BE2C (cell line): ENCODE results near the gene MINPP1.

ENCODE experiments used
- DNase-seq: peaks from one replicate; pipeline ENCODE4 v3.0.0-alpha.2; 2020
- H3K27me3 ChIP-seq: fragments of 250-450 bp; sonication (Bioruptor Pico); 2 replicates; pipeline ENCODE4 v1.5.1; 2020; ENCODE audit warnings: mild to moderate bottlenecking
- H3K36me3 ChIP-seq: fragments of 250-450 bp; sonication (Bioruptor Pico); 2 replicates; pipeline ENCODE4 v1.5.1; 2020; ENCODE audit warnings: mild to moderate bottlenecking
- H3K4me1 ChIP-seq: fragments of 250-450 bp; sonication (Bioruptor Pico); 2 replicates; pipeline ENCODE4 v1.5.1; 2020
- H3K4me3 ChIP-seq: 2 replicates; pipeline ENCODE4 v1.5.1; 2011; ENCODE audit warnings: low read depth, low read length
- H3K9me3 ChIP-seq: fragments of 250-450 bp; sonication (Bioruptor Pico); 2 replicates; pipeline ENCODE4 v1.5.1; 2020
- CTCF ChIP-seq: IDR thresholded peaks from 2 replicates; pipeline ENCODE4 v1.5.1; 2012; ENCODE audit warnings: mild to moderate bottlenecking, low read depth, low read length

The MINPP1 gene

DNA sequence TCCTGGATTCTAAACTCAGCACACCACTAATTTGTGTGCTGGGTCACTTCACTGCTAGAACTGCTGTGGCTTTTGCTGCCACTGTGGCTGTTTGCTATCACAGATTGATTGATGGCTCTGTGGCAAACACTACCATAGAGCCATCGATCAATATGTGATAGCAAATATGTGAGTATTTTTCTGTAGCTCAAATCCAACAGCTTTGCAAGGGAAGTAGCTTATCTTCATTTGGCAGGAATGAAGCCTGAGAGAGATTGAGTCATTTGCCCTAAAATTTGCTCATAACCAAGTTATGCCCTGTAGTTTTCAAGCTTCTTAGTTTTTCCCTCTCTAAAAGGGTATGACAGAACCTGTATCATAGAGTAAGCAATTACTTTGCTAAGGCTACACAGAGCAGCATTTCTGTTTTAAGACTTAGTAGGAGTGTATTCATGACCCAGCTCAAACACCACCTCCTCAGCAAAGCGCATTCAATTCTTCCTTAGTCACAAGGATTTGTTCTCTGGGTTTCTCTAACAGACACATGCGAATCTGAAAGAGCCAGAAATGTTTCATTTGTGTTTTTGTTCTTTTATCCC, 43.1 kb downstream of the MINPP1 start:
- Histone ChIP-seq H3K27me3 (no peaks in the 10 kb centered on the region), H3K4me3 (no peak overlapping the region), H3K9me3 (no peaks in the 10 kb centered on the region), H3K4me1 (no peaks in the 10 kb centered on the region), H3K36me3 (no peaks in the 10 kb centered on the region; the same call in none of the 2 replicates)
- no peak for DNase-seq
- no peak for TF ChIP-seq CTCF

DNA sequence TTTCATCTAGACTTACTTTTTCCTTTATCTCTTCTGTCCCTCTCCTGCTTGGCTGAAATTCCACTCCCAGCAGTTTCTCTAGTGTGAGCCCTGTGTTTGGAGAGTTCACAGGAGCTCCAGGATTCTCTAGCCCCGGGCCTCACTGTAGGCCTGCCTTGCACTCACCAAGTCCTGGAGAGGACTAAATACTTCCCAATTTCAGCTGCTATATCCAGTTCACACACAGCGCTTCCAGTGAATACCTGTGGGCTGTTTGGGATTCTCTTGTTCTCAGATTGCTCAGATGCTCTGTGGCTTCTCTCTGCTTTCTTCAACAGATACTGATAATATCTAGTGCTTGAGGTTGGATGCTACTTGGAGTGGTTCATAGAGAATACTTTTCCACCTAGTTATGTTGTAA, 46.0 kb downstream of the MINPP1 start:
- no peaks in the 10 kb centered on the region for H3K4me1 ChIP-seq
- H3K9me3 ChIP-seq: no peaks in the 10 kb centered on the region
- peaks cover 3% of the 10 kb centered on the region for H3K36me3 ChIP-seq
- no peaks in the 10 kb centered on the region for H3K27me3 ChIP-seq
- no peak overlapping the region for H3K4me3 ChIP-seq
- DNase-seq: no peak
- no peak for TF ChIP-seq CTCF

DNA sequence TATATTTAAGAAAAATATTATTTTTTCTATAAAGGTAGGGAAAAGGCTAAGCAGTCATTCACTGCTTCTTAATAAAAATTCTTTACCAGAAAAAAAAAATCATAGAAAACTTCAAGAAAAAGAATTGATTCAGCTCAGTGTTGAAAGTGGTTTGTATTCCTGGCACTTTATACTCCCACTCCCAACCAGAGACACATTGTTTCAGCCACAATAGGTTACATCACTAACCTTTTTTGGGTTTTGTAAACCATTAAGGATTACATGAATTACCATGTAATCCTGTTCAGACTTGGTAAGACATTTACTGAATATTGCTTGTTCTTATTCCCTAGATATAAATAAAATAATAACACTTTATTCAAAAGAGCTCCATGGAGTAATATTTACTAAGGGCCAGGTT, 46.6 kb downstream of the MINPP1 start:
- Histone ChIP-seq H3K4me1 (no peaks in the 10 kb centered on the region), H3K4me3 (no peak overlapping the region), H3K36me3 (peaks cover 3% of the 10 kb centered on the region), H3K27me3 (no peaks in the 10 kb centered on the region), H3K9me3 (no peaks in the 10 kb centered on the region)
- DNase-seq: no peak
- no peak for TF ChIP-seq CTCF

DNA sequence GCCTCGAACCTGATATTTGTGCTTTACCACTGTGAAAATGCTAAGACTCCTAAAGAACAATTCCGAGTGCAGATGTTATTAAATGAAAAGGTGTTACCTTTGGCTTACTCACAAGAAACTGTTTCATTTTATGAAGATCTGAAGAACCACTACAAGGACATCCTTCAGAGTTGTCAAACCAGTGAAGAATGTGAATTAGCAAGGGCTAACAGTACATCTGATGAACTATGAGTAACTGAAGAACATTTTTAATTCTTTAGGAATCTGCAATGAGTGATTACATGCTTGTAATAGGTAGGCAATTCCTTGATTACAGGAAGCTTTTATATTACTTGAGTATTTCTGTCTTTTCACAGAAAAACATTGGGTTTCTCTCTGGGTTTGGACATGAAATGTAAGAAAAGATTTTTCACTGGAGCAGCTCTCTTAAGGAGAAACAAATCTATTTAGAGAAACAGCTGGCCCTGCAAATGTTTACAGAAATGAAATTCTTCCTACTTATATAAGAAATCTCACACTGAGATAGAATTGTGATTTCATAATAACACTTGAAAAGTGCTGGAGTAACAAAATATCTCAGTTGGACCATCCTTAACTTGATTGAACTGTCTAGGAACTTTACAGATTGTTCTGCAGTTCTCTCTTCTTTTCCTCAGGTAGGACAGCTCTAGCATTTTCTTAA, 47.7 kb downstream of the MINPP1 start:
- Histone ChIP-seq H3K4me1 (no peaks in the 10 kb centered on the region), H3K36me3 (peaks cover 3% of the 10 kb centered on the region), H3K27me3 (no peaks in the 10 kb centered on the region), H3K9me3 (no peaks in the 10 kb centered on the region), H3K4me3 (no peak overlapping the region)
- no peak for DNase-seq
- no peak for TF ChIP-seq CTCF

GRCh38 chr10:87557409-87557808, 52.7 kb downstream of the MINPP1 start:
- Histone ChIP-seq H3K4me3 (no peak overlapping the region), H3K36me3 (peaks cover 3% of the 10 kb centered on the region), H3K4me1 (no peaks in the 10 kb centered on the region), H3K27me3 (no peaks in the 10 kb centered on the region), H3K9me3 (no peaks in the 10 kb centered on the region)
- no peak for TF ChIP-seq CTCF
- DNase-seq: no peak

- no peak for TF ChIP-seq CTCF
- Histone ChIP-seq H3K36me3 (peaks cover 3% of the 10 kb centered on the region; the same call in 1 of the 2 replicates), H3K4me1 (no peaks in the 10 kb centered on the region), H3K27me3 (no peaks in the 10 kb centered on the region), H3K4me3 (no peak overlapping the region), H3K9me3 (no peaks in the 10 kb centered on the region)
- no peak for DNase-seq
Measured at GRCh38 chr10:87558333-87558732, 53.6 kb downstream of the MINPP1 start.
